Raji (cell line): Measurements from ENCODE around the gene CD109.

Experiments
- POLR2A ChIP-seq: IDR thresholded peaks from 2 replicates; pipeline ENCODE4 v1.6.1; 2011; ENCODE audit warnings: low read depth, low read length, control low read depth; ENCODE audit not compliant: insufficient read depth

CD109 gene

DNA sequence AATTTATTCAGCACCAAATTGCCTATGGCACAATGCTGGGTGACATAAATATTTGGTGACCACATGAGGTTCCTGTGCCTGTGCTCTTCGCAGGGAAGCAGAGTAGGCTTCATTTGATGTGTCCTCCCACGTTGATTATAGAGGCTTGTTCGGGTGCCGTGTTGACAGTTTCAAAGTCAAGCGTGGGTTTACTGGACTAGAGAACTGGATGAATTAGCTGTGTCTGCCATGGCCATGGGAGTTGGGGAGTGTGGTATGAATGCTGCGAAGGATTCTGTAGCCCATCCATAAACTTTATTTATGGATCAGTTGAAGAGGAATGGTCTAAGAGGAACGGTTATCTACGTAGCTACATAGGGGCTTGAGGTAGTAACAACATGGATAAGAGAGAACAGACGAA, 11.0 kb downstream of the CD109 start:
- no peak for TF ChIP-seq POLR2A

DNA sequence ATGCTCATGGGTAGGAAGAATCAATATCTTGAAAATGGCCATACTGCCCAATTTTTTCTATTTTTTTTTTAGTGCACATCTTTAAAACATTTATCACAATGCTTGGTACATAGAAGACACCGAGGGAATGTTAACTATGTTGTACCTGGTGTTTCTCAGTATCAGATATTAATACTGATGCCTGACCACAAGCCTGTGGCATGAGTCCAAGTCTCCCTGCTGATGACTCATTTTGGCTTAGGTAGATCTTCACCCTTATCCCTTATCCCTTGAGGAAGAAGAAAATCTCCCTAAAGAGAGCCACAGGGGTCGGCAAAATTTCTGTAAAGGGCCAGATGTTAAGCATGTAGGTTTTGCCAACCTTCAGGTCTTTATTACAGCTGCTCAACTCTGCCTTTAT, 14.5 kb downstream of the CD109 start:
- no peak for TF ChIP-seq POLR2A

DNA sequence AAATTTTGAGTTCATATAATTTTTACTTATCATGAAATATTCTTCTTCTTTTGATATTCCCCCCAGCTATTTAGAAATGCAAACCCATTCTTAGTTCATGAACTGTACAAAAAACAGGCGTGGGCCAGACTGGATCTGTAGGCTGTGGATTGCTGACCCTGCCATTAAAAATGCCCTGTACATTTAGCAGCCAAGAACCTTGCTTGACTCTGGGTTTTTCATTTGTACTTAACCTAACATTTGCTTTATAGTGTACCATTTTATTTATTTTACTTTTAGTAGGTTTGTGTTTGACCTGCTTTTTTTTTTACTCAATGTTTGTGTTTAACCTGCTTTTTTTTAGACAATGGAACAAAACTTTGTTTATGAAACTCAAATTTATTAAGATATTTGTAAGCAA, 14.9 kb downstream of the CD109 start:
- no peak for TF ChIP-seq POLR2A

DNA sequence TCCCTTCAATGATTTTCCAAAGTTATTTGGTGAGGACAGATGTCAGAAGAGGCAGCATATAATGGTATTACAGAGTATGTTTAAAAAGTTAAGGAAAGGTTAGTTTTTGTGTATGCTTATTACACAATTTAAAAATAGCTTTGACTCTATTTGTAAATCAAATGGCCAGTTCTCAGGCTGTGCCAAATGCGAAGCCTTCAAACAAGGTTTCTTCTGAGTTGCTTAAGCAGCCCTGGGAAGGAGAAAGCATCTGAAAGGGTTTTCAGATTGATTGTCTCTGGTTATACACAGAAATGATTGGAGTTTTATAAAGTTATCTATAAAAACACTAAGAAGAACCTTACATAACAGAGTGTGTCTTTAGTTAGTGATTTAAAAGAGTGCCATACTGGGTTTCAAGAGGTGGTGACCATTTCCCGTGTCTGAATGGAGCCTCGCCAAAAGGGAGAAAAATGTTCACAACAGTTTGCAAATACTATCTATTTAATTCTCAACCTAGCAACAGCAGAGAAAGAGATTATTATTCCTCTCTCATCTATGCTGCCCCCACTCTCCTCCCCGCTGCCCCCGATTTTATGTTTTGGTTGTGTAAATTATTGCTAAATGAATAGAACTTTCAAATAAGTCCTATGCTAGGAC, 16.7 kb downstream of the CD109 start:
- TF ChIP-seq POLR2A = no peak

DNA sequence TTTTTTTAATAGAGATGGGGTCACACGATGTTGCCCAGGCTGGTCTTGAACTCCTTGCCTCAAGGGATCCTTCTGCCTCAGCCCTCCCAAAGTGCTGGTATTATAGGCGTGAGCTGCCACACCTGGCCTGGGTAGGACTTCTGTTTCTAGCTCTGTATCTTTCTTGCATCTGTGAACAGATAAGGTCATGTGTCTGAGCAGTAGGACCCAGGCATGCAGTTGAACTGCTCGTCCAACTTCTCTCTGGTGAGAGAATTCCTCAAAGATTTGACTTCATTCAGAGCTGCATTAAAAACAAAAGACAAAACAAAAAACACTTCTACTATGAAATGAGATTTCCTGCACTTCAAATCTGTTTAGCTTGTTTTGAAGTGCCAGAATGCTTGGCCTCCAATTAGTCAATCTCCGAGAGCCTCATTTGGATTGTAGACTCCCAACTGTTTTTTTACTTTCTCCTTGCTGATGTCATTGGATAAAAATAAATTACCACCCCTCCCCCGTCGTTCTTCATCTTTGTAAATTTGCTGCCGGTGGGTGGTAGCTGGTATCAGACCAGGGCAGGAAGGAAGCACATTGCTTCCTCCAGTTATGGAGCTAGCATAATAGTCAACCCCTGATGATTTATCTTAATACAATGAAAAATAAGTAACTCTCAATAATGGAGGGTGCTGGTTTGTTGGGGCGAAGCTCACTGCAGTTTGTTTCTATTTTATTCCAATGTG, 17.6 kb downstream of the CD109 start:
- TF ChIP-seq POLR2A = no peak

DNA sequence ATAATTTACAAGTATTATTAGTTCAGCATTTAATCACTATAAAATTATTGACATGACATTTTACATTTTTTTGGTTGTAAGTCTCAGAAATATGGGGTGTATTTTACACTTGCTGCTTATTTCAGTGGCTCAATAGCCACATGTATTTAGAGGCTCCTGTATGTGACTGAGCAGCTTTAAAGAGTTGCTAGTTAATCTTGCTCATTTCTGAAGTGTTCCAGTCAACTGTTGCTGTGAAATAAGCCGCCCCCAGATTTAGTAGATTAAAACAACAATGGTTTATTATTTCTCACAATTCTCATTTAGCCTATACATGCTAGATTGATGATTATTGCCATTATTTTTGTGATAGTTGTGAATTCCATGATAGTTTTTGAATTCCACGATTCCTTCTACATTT, 23.0 kb downstream of the CD109 start:
- TF ChIP-seq POLR2A = no peak

DNA sequence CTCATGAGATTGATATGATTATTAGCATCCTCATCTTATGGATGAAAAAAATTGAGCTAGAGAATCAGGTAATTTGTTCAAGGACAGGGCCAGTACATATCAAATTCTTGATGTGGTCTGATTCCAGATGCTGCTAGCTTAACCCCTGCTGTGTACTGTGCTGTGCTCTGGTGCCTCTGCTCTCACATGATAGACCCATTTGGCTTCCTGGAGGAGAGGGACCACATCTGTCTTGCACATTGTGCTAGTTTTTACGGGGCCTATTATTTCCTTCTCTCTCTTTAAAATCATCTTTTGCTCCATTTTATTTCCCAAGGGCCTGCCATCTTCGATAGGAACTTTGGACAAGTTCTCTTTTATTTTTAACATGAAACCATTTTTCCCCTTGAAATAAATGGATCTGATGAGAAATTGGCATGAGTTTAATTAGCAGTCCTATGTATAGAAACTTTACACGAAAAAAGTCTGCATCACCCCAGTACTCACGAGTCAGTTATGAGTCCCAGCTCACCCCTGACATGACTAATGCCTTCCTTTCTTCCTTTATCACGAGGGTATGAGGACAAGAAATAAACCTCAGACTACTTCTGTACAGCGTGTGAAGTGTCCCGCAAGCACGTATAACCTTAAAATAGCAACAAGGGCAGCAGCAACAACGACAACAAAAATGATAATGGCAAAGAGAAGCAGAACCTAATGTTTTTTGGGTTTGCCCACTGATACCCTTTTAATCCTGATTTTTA, 26.5 kb downstream of the CD109 start:
- no peak for TF ChIP-seq POLR2A

DNA sequence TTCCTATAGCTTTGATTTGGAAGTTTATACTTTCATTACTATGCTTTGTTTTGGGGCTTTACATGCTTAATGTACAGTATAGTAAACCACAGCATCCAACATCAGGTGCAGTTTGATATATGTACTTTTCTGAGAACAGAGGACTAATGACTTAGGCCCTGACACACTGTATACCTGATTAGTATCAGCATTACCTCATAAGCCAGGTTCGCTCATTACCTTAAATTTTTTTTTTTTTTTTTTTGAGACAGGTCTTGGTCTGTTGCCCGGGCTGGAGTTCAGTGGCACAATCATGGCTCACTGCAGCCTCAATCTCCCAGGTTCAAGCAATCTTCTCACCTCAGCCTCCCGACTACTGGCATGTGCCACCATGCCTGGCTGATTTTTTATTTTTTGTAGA, 28.4 kb downstream of the CD109 start:
- TF ChIP-seq POLR2A = no peak

DNA sequence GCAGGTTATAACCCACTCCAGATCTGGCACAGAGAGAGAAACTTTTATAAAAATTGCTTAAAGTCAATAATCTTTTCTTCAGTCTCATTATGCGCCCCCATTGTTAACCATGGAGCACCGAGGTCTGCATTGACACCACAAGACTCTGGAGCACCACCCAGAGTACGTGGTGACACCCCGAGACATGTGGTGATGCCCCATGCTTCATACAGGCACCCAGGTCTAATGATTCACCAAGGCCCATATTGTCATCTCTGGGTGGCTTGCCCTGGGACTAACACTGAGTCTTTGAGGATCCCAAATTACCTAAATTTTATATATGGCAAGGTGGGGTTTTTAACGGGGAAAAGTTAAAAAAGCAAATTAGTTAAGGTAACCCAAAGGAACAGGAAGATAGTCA, 31.1 kb downstream of the CD109 start:
- no peak for TF ChIP-seq POLR2A

DNA sequence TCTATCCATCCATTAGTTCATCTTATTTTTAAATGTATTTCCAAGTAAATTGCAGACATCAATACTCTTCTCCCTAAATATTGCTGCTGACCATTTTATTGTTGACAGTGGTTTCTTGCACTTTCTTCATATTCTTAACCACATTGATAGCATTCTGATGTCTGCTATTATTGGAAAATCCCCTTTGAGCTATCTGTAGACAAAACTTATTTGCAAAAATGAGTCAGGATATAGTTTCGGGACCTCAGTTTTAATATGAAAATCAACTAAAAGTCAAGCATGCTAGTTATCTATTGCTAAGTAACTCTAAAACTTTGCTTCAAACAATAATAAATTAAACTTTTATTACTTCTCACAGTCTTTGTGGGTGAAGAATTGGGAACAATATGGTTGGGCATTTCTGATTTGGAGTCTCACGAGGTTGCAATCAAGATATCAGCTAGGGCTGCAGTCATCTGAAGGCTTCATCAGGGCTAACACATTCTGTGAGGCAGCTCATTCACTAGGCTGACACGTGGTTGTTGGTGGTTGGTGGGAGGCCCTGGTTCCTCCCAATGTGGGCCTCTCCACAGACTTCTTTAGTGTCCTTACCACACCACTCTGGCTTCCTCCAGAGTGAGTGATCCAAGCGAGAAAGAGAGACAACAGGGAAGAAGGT, 32.7 kb downstream of the CD109 start:
- no peak for TF ChIP-seq POLR2A

DNA sequence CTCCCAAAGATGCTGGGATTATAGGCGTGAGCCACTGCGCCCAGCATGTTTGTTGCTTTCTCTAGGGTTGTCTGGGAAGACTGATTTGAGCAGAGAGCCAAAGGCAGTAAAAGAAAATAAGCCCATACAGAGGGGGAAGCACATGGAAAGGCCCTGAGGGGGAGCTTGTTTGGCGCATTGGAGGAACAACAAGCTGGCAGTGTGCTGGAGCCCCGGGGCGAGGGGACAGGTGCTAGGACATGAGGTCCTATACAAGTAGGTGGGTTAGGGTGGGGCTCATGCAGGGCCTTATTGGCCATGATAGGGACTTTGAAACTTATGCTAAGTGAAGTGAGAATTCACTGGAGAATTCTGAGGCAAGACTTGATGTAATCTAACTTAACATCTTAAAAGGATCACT, 35.3 kb downstream of the CD109 start:
- no peak for TF ChIP-seq POLR2A

DNA sequence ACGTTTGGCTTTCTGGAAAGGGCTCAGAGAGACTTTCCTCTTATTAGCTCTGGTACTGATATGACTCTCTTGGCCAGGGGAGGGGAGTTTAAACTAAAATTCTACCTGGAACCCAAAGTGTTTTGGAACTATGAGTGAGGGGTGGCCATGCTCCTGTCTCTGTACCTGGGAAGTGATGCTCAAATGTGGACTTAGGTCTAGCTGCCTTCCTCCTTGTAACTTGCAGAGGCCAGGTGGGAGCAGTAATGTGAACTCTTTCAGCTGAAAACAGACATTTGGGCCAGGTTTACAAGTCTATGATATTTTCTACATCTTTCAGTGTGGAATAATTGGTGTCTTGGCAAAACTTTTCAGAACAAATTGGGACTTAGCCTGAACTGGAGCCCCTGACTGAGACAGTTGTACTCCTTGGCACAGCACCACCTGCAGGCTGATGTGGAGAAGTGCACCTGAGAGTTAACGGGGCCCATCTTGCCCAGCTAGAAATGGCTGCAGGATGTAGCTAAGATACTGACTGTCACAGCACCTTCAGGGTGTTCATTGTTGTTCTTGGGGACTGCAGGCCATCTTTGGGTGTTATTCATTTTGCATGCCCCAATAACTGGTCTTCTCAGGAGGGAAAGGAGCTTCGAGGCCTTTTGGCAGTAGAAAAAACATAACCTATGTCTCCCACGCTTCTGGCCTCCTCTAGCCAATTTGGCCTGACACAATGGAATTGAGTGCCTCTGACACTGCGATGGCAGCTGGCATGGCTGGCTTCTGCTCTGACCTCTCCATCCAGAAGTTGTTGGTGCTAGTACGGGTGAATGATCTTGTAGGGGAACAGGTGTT, 37.1 kb downstream of the CD109 start:
- TF ChIP-seq POLR2A = no peak

DNA sequence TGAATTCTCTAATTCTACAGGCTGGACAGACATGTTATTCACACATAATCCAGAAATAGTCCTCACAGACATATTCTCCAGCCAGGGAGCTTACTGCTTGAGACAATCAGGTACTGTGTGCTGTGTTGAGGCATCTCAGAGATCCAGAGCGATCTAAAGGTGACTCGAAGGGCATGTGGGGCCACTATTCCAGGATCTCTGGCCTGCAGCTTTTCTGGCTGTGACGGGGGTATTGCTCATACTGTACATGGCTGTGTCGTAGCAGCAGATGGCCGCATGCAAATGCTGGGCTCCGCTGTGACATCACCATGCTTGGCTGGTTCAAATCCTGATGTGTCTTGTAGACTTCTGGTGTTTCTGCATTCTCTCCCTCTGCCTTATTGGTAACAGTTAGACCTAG, 37.8 kb downstream of the CD109 start:
- no peak for TF ChIP-seq POLR2A

DNA sequence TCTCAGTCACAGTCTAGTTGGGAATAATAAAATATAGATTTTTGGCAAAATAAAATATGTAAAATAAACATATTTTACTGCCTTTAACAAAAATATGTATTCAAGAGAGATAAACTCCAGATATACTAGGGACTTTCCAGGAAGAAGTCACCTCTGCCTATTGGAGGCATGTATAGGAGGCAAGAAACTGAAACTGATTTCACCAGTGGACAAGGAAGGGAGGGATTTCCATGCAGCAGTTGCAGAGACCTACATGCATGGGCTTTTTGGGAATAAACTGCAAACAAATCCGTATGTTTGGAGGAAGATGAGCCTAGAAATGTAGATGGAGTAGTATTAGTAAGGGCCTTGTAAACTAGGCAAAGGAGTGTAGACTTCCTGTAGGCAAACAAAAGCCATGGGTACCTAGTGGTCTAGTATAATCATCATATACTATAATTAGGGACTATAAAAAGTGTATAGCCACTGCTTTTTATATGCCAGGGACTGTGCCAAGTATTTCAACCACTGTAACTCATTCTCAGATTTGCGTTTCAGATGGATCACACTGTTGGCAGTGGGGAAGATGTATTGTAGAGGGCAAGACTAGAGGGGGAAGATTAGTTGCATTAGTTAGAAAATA, 38.9 kb downstream of the CD109 start:
- no peak for TF ChIP-seq POLR2A

DNA sequence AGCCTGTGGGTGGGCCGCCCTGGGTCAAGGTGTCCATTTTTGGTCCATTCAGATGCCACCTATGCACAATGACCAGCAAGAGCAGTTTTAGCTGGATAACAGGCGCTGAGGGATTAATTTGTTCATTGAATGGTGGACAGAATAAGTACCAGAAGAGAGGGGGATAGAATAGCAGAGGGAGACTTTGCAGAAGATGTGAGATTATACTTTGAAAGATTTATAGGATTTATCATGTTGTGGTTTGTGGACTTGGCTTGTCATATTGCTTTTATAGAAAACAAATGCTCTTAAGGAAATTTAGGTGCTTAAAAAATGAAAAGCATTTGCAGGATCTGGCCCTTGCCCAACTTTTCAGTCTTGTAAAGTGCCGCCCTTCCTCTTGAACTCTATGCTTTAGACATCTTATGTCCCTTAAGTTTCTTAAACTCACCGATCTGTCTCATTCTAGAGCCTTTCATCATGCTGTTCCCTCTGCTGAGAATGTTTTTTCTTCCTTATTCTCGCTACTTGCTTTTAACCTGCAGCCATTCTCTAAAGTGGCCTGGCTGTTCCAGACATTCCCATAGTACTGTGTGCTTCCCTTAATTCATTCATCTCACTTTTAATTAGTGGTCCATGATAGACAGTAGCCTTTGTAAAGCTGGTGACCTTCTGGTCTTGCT, 42.5 kb downstream of the CD109 start:
- TF ChIP-seq POLR2A = no peak

DNA sequence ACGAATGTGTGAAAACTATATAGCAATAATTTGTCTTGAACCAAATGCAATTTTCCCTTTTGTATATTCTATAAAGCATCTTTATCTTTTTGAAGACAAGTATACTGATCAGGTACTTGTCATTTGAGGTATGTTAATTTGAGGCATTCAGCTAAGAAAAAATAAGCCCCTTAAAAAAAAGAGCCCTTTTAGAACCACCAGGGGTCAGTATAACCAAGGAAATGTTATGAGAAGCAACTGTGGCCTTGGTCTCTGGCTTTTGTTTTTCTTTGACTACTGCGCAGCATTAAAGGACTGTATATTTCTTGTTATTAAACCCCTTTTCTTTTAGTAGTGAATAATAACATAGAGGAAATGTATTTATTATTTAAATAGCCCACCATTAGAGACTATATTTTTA, 43.1 kb downstream of the CD109 start:
- no peak for TF ChIP-seq POLR2A
